ENCODE data around the gene KCTD11.

DNA sequence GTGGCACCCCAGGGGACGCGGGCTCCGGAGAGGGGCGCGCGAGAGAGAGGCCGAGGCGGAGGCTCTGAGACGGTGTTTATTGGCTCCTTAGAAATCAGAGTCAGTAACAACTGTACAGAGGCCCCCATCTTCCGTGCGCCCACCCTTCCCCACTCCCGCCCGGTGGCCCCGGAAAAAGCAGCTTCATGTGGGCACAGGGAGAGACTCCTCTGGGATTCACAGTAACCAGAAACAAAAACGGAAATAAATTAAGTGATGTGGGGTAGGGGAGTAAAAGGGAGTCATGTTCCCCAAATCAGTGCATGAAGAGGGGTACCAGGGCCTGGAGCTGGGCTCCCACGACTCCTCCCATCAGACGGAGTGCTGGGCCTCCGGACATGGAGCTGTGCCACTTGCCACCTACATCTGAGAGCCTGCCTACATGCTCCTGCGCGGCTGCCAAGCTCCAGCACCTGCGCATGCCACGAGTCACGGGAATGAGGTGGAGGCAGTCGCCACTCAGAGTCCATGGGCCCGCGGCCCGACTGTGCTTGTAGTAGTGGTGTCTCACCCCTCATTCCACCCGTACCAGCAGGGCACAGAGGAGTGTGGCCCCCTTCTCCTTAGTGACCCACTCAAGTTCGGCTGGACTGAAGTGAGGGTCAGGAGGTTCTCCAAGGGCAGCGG lies 36.3 kb upstream of the KCTD11 start:
- TF ChIP-seq, protein P1, sequence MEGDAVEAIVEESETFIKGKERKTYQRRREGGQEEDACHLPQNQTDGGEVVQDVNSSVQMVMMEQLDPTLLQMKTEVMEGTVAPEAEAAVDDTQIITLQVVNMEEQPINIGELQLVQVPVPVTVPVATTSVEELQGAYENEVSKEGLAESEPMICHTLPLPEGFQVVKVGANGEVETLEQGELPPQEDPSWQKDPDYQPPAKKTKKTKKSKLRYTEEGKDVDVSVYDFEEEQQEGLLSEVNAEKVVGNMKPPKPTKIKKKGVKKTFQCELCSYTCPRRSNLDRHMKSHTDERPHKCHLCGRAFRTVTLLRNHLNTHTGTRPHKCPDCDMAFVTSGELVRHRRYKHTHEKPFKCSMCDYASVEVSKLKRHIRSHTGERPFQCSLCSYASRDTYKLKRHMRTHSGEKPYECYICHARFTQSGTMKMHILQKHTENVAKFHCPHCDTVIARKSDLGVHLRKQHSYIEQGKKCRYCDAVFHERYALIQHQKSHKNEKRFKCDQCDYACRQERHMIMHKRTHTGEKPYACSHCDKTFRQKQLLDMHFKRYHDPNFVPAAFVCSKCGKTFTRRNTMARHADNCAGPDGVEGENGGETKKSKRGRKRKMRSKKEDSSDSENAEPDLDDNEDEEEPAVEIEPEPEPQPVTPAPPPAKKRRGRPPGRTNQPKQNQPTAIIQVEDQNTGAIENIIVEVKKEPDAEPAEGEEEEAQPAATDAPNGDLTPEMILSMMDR (IDR thresholded peaks at IDR 0.05): no peak
- TF ChIP-seq POLR2AphosphoS5 (IDR thresholded peaks at IDR 0.05; ENCODE audit: low read depth, low read length): no peak
- TF ChIP-seq SIN3A (IDR thresholded peaks at IDR 0.05; ENCODE audit: borderline replicate concordance, insufficient read depth, low read depth, low read length): no peak
- TF ChIP-seq, protein P2, sequence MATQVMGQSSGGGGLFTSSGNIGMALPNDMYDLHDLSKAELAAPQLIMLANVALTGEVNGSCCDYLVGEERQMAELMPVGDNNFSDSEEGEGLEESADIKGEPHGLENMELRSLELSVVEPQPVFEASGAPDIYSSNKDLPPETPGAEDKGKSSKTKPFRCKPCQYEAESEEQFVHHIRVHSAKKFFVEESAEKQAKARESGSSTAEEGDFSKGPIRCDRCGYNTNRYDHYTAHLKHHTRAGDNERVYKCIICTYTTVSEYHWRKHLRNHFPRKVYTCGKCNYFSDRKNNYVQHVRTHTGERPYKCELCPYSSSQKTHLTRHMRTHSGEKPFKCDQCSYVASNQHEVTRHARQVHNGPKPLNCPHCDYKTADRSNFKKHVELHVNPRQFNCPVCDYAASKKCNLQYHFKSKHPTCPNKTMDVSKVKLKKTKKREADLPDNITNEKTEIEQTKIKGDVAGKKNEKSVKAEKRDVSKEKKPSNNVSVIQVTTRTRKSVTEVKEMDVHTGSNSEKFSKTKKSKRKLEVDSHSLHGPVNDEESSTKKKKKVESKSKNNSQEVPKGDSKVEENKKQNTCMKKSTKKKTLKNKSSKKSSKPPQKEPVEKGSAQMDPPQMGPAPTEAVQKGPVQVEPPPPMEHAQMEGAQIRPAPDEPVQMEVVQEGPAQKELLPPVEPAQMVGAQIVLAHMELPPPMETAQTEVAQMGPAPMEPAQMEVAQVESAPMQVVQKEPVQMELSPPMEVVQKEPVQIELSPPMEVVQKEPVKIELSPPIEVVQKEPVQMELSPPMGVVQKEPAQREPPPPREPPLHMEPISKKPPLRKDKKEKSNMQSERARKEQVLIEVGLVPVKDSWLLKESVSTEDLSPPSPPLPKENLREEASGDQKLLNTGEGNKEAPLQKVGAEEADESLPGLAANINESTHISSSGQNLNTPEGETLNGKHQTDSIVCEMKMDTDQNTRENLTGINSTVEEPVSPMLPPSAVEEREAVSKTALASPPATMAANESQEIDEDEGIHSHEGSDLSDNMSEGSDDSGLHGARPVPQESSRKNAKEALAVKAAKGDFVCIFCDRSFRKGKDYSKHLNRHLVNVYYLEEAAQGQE (IDR thresholded peaks at IDR 0.05; ENCODE audit: insufficient read depth in 1 of 2, low read depth in 2 of 2, low read length in 1 of 2): no peak
- no peak for TF ChIP-seq TCF7L2 (IDR thresholded peaks at IDR 0.05; ENCODE audit: low read depth, low read length)
